Esophagus mucosa (tissue), 1 donor: ENCODE measurements around the gene MTFP1. TPM values are rescaled to one million over a fixed set of nuclear protein-coding genes. Genes with fewer than 3 reads are reported as not detected.
"Not testable (repeated sequence)": the region's sequence is repeated elsewhere in the genome, so short reads cannot be mapped to it uniquely, and the experiment has no call there.

ENCODE experiments used
- ATAC-seq: fragments of 200-7000 bp; cut with Tn5 transposase; one replicate; pipeline ENCODE4 v1.9.1; 2020
- total RNA-seq: library from RNA; stranded (reverse); gene quantifications from one replicate; pipeline ENCODE4 v1.2.4, GENCODE V29; 2023
- donor health status: DM: yes; HTN: yes; CAD: no.

The MTFP1 gene
- total RNA-seq, 1 donor from 2014 or later, result 14.1 TPM

DNA sequence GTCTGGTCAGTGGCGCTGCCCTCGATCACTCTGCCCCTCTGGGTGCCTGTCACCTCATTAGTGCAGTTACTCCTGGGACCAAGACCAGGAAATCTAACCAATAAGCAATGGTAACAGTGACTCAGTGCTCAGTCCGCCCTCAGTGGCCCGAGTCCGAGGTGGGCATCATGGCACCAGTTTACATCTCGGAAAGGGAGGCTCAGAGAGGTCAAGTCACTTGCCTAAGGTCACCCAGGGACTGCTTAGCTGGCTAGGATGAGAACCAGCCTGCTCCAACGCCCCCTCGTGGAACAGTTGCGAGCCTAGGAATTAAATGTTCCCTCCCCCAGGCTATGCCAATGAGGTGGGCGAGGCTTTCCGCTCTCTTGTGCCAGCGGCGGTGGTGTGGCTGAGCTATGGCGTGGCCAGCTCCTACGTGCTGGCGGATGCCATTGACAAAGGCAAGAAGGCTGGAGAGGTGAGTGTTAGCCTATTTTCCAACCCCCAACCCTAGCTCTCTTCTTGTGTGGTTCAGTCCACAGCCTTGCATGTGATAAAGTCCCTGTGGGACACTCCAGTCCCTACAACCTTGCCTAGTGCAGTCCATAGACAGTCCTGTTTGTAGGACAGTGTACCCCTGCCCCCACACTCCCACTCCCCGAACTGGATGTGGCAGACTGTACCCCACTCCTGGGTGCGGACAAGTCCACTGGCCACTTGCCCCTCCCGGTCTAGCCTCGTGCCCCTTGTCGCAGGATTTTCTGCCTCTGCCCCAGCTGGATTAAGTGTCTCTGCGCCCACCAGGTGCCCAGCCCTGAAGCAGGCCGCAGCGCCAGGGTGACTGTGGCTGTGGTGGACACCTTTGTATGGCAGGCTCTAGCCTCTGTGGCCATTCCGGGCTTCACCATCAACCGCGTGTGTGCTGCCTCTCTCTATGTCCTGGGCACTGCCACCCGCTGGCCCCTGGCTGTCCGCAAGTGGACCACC, 1.1 kb downstream of the MTFP1 start:
- ATAC-seq, result peak; percentile 40

DNA sequence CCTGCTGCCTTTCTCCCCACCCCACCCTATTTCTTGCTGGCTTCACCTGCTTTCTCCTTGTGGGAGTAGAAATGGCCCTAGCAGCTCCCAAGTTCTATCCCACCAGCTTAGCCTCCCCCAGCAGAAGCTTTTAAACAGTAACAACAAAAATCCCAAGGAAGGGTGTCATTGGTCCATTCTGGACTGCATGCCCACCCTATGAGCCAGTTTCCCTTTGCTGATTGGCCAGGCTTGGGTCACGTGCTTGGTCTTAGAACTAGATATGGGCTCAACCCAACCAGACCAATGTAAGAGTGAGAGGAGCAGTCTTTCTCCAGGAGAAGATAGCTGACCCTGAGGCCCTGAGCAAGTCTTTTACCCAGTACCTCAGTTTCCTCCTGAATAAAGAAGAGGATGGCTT, 2.3 kb downstream of the MTFP1 start:
- no peak for ATAC-seq

DNA sequence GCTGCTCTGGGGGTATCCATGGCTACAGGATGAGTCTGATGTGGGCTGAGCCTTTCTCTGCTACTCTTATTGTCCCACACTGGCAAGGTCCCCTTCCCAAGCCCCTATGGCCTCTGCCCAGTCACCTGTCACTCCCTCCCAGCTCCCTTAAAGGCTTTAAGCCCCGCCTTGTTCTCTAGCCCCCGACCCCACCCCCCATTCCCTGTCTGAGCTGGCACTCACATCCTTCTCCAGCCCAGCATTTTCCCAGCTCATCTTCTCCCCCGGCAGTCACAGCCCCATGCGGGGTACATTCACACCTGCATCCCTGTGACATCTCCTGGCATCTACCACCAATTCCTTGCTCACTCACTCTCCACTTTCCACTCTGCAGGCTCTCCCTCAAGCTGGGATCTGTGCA, 4.3 kb downstream of the MTFP1 start:
- ATAC-seq, result no peak

DNA sequence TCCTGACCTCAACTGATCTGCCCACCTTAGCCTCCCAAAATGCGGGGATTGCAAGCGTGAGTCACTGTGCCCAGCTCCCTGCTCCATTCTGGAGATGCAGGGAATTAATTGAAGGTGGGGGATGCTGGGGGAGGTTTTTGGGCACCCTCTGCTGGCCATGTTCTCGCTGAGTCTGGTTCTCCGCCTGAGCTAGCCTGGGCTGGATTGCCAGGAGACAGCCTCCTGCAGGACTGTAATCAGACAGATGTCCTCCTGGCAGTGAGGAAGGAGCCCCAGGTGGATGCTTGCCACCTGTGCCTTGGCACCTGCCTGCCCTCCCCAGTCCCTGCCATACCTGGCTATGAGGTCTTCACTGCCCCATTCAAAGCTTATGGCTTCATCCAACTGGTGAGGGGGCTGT, 5.4 kb downstream of the MTFP1 start:
- no peak for ATAC-seq

DNA sequence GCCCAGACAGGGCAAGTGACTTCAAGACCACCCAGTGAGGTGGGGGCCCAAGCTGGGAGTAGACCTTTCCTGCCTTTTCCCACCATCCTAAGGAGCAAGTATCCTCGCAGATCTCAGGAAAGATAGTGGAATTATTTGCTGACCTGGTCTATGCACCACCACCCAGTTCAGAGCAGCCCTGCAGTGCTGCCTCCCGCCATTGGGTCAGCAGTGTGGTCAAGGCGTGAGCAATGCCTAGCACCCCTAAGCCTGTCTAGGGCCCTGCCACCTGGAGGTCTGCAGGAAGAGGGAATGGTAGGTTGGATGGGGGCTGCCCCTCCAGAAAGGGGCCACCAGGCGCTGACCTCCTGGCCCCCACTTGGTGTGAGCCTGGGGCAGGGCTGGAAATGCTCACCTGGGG, 6.5 kb downstream of the MTFP1 start:
- ATAC-seq, result no peak

DNA sequence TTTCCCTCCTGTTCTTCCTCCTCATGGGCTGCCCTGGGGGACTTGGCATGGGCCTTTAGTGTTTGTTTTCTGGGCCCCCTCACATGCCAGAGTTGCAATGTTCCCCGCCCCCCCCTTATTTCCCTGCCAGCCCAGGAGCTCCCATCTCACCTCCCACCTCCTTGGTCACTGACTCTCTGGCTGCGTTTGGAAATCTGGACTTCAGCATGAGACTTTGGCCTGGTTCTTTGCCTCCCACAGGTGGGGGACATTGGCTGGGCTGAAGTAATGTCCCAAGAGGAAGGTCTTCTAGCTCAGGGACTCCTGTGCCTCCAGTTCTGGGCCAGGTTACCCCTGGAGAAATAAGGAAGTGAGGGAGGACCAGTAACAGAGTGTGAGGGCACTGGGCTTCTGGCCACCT, 7.0 kb downstream of the MTFP1 start:
- no peak for ATAC-seq

DNA sequence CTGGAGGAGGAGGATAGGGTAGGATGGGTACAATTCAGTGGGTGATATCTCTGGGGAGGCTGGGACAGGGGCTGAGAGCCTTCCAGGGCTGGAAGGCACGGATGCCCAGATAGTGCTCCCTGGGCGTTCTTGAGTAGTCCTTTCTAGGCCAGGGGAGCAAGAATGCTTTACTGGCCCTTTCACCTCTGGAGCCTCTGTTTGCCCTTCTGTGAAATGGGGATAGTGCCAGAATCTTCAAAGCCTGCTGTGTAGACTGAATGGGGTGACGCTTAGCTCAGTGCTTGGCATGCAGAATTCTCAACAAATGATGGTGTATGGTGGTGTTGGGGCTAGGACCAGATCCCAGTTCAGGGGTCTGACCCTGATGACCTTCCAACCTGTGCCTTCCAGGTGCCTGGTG, 7.7 kb downstream of the MTFP1 start:
- ATAC-seq, result no peak

DNA sequence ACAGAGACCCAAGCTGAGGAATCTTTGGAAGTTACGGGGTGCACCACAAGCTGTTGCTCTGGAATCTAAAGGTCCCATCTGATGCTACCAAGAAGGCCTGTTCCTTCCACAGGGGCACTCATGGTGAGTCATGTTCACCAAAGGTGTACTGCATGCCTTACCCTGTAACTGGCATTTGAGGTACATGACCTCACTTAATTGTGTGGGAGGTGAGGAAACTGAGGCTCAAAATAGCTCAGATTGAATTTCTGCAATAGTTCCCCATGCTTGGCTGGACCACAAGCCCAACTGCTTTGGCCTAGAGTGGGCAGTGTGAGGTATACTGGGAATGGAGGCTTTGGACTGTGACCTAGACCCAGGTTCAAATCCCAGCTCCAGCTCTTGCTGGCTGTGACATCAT, 8.2 kb downstream of the MTFP1 start:
- ATAC-seq, result no peak

DNA sequence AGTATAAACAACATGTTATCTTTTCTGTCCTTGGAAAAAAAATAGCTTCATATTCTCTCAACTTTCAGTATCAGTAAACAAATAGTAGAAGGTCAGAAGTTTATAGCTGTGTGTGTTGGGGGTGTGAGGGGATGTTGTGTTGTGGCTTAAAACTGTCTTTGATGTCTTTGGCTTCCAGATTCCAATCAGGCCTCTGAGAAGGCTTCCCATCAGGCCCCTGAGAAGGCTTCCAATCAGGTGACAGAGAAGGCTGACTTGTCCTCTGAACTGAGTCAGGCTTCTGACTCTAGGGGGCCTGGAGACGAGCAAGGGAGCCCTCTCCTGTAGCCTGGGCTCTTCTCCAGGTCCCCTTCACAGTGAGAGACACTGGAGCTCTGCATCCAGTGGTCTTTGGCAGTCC, 9.3 kb downstream of the MTFP1 start:
- ATAC-seq, result no peak

DNA sequence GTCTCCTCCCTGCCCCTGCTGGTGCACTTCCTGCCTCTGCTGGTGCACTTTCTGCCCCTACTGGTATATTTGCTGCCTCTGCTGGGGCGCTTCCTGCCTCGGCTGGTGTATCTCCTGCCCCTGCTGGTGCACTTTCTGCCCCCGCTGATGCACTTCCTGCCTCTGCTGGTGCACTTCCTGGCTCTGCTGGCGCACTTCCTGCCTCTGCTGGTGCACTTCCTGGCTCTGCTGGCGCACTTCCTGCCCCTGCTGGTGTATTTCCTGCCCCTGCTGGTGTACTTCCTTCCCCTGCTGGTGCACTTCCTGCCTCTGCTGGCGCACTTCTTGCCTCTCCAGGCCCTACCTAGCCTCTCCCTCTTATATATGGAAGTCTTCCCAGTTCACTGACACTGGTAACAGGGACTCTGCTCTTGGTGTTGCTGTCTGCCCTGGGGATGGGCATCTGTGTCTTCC, 10.1 kb downstream of the MTFP1 start:
- ATAC-seq, result no peak

DNA sequence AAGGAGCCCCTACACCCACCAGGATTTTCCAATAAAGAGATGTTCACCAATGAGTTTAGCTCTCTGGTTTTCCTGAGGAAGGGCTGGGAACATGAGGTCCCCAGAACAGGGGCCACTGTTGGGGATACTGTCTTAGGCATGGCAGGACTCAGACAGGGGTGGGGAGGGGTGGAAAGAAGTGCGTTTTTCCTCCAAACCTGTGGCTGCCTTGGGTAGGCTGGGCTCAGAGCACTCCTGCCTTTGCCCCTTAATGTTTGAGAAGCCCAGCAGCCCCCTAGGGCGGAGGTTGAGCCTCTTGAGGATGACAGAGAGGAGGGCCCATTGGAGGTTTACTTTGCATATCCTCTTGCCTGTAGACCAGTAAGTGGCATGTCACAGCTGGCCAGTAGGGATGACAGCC, 10.6 kb downstream of the MTFP1 start:
- no peak for ATAC-seq

DNA sequence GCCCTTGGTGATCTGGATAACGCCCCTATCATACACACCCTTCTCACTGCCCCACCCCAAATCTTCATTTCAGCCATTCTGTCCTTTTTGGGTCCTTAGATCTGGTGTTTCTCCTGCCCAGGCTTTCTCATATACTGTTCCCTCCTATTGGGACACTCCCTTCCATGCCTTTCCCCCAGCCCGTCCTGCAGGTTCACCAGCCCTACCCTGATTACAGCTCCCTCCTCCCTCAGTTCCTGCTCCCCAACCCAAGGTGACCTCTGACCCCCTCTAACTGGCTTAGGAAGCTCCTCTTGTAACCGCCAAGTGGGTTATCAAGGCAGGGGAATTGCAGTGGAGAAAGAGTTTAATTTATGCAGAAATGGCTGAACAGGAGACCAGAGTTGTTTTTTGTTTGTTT, 13.0 kb downstream of the MTFP1 start:
- ATAC-seq, result peak; percentile 79

DNA sequence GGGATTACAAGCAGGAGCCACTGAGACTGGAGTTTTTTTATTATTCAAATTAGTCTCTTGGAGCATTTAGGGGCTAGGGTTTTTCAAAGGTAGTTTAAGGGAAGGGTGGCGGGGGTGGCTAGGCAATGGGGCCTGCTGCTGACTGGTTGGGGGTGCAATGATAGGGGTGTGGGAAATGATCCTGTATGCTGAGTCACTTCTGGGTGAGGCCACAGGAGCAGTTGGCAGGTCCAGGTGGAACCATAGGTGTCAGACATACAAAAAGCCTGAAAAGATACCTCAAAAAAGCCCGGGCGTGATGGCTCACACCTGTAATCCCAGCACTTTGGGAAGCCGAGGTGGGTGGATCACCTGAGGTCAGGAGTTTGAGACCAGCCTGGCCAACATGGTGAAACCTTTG, 13.7 kb downstream of the MTFP1 start:
- ATAC-seq, result peak; percentile 77

DNA sequence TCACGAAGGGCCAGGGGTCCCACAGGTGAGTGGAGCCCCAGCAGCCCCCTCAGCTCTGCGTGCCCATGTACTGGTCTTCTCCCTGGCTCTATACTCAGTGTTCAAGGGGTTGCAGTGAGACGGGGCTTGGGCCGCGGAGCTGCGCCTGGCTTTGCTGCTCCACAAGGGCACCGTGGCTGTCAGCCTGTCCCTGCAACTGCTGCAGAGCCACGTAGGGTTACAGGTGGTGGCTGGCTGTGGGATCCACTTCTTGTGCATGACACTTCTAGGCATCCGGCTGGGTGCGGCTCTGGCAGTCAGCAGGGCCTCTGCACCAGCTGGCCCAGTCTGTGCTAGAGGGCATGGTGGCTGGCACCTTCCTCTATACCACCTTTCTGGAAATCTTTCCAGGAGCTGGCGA, 14.3 kb downstream of the MTFP1 start:
- peak; percentile 78 for ATAC-seq

DNA sequence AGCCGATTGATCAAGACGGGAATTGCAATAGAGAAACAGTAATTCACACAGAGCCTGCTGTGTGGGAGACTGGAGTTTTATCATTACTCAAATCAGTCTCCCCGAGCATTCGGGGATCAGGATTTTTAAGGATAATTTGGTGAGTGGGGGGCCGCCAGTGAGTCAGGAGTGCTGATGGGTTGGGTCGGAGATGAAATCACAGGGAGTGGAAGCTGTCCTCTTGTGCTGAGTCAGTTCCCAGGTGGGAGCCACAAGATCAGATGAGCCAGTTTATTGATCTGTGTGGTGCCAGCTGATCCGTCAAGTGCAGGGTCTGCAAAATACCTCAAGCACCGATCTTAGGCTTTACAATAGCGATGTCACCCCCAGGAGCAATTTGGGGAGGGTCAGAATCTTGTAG, 15.5 kb downstream of the MTFP1 start:
- ATAC-seq, result no peak

DNA sequence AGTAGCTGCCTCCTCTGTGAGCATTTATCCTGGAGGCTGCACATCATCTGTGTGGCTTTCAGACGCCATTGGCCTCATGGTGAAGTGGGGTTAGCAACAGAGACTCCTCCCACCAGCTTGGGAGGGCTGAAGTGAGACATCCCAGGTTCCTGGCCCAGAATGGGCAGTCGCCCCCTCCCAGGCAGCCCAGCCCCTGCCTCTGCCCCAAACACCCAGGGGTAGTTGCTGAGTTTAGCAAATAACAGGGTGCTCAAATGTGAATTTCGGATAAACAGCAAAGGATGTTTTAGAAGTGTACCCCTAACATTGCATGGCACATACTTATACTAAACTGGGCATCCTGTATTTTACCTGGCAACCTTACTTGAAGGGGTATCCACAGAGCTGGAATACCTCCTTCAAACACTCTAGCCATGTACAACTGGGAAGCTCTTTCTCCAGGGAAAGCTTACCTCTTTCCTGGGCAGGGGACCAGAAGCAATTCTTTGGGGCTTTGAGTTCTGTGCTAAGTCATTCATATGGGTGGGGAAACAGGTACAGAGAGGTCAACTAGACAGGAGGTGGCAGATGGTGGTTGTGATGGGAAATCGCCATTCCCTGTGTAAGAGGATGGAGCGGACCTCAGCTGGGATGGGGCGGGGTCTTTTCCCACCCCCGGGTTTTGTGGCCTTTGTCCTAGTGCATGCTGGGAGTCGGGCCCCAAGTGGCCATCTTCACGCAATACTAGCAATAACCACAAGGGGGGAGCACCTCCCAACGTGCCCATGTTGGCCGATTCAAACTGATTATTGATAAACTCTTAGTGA, 19.3 kb downstream of the MTFP1 start:
- peak; percentile 47 for ATAC-seq

DNA sequence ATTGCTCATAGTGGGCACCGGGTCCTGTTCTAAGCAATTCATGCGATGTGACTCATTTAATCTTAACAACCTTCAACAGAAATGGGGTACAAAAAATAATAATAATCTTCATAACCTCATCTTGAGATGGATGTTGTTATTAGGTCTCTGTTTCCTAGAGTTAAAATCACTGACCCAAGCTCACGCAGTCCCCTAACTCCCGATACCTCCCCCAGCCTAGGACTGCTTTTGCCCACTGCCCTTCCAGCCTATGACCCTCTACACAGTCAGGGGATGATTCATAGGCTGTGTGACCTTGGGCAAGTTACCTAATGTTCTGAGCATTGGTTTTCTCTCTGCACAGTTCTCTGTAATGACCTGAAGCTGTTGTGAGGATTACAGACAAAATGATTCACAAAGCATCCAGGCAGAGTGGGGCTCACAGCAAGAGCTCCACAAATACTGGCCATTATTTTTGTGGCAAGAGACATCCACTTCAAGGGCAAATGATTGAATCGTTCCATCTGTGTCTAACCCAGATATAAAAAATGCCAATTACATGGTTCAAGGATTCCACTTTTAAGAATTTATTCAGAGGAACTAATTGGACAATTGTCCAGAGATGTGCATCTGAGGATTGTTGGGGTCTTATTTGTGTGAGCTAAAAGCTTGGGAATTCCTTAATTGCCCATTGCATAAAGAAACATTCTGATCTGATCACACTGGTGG, 20.0 kb downstream of the MTFP1 start:
- peak; percentile 23 for ATAC-seq

DNA sequence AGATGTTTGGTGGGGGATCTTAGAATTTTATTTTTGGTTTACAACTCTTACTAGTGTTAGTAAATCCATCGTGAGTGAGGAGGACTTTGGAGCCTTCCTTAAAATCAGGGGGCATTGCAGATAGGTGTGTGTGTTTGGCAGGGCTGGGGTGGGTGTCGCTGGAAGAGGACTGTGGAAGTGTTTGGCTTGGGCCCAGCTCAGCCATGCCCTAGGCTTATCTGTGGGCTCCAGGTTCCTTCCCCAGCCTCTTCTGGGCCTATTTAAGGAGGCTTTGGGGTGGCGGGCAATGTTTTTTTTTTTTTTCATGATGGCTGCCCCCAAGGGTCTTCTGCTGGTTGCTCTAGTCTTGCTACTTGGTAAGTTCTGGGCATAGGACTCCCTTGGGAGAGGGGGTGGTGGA, 22.1 kb downstream of the MTFP1 start:
- ATAC-seq, result no peak

DNA sequence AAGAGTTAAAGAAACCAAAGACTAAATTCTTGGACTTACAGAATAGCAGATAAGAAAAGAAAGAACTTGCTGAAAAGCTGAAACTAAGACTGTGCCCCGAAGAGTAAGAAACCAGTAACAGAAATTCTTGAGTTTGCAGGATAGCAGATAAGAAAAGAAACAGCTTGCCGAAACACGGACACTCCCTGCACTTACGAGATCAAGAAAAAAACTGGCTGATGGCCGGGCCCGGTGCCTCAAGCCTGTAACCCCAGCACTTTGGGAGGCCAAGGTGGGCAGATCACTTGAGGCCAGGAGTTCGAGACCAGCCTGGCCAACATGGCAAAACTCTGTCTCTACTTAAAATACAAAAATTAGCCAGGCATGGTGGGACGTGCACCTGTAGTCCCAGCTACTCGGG, 25.9 kb downstream of the MTFP1 start:
- ATAC-seq, result not testable (repeated sequence)

DNA sequence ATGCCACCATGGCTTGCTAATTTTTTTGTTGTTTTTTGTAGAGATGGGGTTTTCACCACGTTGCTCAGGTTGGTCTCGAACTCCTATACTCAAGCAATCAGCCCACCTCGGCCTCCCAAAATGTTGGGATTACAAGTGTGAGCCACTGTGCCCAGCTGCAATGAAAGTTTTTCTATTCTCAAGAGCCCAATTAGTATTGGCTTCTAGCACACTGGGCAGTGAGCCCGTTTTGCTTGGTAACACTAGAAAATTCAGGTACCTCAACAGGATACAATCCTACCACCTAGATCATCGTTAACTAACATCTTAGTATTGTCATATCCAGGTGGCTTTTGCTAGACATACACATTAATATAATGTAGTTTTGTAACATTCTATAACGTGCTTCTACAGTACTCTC, 27.3 kb downstream of the MTFP1 start:
- ATAC-seq, result no peak

DNA sequence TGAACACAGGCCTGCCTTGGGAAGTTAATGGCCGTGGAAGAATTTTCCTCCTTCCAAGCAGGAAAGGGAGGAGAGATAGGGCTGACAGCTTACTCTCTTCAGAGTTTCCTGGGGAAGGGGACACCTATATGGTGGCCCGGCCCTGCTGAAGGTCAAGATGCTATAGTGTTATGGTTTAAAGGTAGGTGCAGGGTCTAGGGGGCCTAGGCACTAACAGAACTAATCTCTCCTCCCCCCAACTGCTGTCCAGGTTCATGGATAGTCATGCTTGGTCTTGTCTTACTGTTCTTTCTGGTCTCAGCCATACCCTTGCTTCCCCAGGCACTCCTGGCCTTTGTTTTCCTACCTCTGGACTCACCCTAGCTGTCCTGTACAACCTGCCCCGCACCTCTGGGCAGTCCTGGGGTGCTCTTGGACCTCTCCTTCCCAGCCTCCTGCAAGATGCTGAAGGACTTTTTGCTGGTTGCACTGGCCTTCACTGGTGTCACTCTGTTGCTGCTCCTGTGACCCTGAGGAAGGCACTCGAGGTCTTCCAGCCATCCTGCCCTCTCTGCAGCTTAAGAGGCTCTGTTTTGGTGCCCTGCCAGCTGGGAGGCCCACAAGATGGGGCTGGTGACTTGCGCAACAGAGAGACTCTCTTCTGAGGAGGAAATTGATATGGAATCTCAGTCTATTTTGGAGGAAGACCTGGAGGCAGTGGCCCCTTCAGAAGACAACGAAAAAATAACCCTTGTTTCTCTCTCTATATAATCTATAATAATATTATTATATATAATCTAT, 28.4 kb downstream of the MTFP1 start:
- no peak for ATAC-seq
